ENCODE measurements around the gene SOS1.

DNA sequence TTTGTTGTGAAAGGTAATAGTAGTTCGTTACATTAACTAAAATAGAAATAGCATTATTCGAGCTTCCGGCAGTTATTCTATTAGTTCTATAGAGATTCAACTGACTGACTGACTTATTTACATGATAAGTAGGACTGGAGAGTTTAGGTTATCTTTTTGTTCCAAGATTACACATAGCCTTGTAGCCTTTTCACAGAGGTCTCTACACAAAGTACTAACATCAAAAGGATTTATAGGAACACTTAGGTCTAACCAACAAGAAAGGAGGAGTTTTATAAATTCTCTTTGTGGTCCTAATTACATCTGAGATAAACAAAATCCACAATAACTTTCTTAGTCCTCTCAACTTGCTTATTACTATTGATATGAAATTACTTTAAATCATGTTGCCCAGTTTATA, 62.8 kb downstream of the SOS1 start:
- TF ChIP-seq CTCF (IDR thresholded peaks at IDR 0.05; ENCODE audit: low read depth, low read length) = no peak
- no peak for TF ChIP-seq MAX (IDR thresholded peaks at IDR 0.05; ENCODE audit: low read depth, low read length)
